Stimulated activated CD4-positive, alpha-beta T cell treated with anti-CD3 and anti-CD28 coated beads, Interleukin-12 subunit alpha, Interleukin-12 subunit beta, amount 100 ng/mL, for 48 hours (primary cell): ENCODE data around the gene UNC93A.
"Not testable (repeated sequence)": the region's sequence is repeated elsewhere in the genome, so short reads cannot be mapped to it uniquely, and the experiment has no call there.

Experiments
- DNase-seq, 3 donors: peaks; one replicate each; pipeline ENCODE4 v3.0.0-alpha.2; 2020; ENCODE audit warnings: low read depth in 2 of 3, low spot score in 1 of 3

The UNC93A gene

GRCh38 chr6:167270499-167271311 lies 20.4 kb upstream of the UNC93A start:
- no peak for DNase-seq

GRCh38 chr6:167272151-167272550 lies 19.0 kb upstream of the UNC93A start:
- DNase-seq: no peak

GRCh38 chr6:167272696-167273379 lies 18.3 kb upstream of the UNC93A start:
- no peak for DNase-seq

GRCh38 chr6:167274270-167274669 lies 16.8 kb upstream of the UNC93A start:
- no peak for DNase-seq

GRCh38 chr6:167275001-167275400 lies 16.1 kb upstream of the UNC93A start:
- DNase-seq: no peak

- DNase-seq: no peak
Measured at GRCh38 chr6:167275436-167275835, 15.7 kb upstream of the UNC93A start.

- no peak for DNase-seq
Measured at GRCh38 chr6:167276772-167277533, 14.2 kb upstream of the UNC93A start.

GRCh38 chr6:167278173-167278940 lies 12.8 kb upstream of the UNC93A start:
- DNase-seq: not testable (repeated sequence)

GRCh38 chr6:167279766-167280446 lies 11.2 kb upstream of the UNC93A start:
- no peak for DNase-seq

- DNase-seq: not testable (repeated sequence)
Measured at GRCh38 chr6:167280466-167280865, 10.6 kb upstream of the UNC93A start.

GRCh38 chr6:167282165-167282564 lies 8.9 kb upstream of the UNC93A start:
- no peak for DNase-seq

GRCh38 chr6:167284565-167284964 lies 6.5 kb upstream of the UNC93A start:
- not testable (repeated sequence) for DNase-seq

- no peak for DNase-seq
Measured at GRCh38 chr6:167285077-167285770, 5.9 kb upstream of the UNC93A start.

GRCh38 chr6:167287513-167288048 lies 3.5 kb upstream of the UNC93A start:
- DNase-seq: no peak

- peak; percentile 5 to 8 (median 6) for DNase-seq
Measured at GRCh38 chr6:167288591-167289225, 2.4 kb upstream of the UNC93A start.

- DNase-seq: not testable (repeated sequence)
Measured at GRCh38 chr6:167289291-167289690, 1.8 kb upstream of the UNC93A start.

- DNase-seq: no peak
Measured at GRCh38 chr6:167291623-167292300, 647 bp downstream of the UNC93A start.

- DNase-seq: no peak
Measured at GRCh38 chr6:167292301-167293087, 1.4 kb downstream of the UNC93A start.
